Stimulated activated CD8-positive, alpha-beta memory T cell treated with anti-CD3 and anti-CD28 coated beads, Interleukin-4, amount 100 ng/mL, for 4 hours (primary cell): ENCODE data around the gene RGS2.

Experiments
- DNase-seq, 2 donors: peaks; one replicate each; pipeline ENCODE4 v3.0.0-alpha.2; 2020; ENCODE audit warnings: low read depth in 2 of 2, low spot score in 1 of 2

RGS2 gene

DNA sequence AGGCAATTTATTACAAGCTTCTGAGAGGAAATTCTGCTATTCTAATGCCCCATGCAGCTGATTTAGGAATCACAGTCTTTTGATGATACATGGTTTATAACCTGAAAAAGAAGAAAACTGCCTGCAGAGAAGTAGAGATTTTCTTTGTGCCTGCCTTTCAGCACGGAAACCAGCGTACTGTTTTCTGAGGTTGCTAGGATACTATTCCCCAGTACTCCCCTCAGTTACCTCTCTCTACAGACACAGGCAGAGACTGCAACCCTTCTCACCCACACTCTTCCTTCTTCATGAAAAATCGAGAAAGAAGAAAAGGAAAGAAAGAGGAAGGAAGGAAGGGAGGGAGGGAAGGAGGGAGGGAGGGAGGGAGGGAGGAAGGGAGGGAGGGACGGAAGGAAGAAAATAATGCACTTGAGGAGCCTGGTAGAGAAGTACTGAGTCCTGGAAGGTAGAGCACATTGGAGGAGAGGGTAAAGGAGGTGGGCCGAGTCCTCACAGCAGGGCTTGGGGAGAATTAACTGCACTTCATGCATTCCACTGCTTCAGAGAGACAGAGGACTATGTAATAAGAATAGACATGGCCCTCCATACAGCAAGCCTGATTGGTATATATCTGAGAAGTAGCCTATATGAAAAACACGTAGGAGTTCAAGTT is 21.9 kb downstream of the RGS2 start:
- DNase-seq: no peak

DNA sequence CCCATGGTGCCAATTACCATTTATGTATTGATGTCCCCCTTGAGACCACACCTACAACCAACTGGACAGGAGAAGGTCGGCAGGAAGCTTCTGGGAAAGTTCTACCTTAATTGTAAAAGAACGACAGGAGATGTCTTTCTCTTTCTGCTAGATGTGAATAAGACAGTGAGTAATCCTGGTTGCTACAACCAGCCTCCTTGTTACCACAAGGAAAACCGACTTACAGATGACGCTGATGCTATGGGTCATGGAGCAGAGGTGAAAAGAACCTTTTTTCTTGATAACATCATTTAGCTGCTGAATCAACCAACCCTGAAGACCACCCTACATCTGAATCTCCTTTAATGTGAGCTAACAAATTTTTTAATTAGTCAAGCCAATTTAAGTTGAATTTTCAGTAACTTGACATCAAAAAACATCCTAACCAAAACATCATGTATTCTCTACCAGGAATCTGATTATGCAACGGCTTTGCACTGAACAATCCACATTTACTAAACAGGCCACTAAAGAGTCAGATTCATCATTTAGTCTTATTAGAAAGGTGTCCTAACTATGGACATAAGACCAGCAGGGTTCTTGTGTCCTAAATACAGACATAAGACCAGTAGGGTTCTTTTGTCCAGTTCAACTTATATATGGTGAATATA is 23.0 kb downstream of the RGS2 start:
- DNase-seq: no peak

DNA sequence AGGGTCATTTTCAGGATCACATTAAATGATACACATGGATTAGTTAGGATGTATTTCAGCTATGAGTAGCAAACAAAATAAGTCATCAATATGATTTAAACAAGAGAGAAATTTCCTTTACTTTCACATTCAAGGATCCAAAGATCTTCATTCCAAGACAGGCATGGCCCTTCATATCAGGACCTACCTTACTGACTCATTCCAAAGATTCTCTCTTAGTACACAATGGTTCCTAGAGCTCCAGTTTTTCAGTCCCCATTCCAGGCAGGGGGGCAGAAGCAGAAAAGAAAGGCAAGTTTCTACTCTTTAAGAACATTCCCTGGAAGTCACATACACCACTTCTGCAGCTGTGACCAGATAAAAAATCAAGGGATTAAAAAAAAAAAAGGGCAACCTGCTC is 23.7 kb downstream of the RGS2 start:
- DNase-seq: no peak

DNA sequence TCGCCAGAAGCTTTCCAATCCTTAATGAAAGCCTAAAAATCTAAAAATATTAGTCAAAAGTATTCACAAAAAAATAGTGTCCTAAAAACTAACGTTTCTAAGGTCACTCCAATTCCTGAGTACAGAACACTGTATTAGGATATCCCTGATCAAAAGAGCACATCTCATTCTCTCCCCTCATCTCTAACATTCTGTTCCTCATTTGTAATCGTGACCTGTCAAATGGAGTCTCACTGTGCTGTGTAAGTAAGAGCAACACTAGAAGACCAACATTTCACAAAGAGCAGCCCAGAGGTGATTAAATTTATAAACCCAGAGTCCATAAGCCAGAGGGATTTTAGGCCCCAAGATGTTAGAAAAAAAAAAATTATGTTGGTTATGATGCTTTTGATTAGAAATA is 26.3 kb downstream of the RGS2 start:
- DNase-seq: no peak

DNA sequence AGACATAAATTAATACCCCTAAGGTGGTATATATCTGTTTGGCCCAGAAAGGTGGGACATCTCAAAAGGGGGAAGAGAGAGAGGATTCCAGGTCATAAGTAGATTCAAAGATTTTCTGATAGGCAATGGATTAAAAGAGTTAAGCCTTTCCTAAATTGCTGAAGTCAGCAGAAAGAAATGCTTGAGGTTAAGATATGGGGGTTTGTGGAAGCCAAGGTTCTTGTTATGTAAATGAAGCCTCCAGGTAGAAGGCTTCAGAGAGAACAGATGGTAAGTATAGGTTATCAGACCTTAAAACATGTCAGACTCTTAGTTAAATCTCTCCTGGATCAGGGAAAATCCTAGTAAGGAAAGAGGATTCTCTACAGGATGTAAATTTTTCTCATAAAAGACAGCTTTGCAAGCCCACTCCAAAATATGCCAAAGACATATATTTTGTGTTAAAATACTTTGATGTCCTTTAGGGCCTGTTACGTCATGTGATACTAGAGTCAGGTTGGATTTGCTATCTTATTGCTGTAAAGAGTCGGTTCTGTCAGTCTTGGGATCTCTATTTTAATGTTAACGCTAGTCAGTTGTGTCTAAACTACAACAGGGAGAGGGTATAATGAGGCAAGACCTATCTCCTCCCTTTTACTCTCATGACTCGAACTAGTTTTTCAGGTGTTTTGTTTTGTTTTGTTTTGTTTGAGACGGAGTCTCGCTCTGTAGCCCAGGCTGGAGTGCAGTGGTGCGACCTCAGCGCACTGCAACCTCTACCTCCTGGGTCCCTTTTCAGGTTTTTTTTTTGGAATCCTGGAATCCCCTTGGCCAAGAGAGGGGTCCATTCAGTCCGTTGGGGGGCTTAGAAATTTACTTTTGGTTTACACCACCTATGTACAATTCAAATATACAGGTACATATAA is 30.6 kb downstream of the RGS2 start:
- no peak for DNase-seq

DNA sequence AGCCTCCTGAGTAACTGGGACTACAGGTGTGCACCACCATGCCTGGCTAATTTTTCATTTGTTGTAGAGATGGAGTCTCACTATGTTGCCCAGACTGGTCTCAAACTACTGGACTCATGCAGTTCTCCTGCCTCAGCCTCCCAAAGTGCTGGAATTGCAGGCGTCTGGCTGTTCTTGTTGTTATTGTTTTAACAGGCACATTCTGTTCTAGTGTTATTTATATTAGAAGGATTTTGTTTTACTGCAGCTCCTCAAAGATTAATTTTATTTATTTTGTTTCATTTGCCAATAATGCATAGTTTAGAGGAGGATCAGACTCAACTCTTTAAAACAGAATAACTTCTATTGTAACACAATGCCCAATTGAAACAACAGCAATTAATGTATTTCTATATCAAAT is 35.5 kb downstream of the RGS2 start:
- no peak for DNase-seq

DNA sequence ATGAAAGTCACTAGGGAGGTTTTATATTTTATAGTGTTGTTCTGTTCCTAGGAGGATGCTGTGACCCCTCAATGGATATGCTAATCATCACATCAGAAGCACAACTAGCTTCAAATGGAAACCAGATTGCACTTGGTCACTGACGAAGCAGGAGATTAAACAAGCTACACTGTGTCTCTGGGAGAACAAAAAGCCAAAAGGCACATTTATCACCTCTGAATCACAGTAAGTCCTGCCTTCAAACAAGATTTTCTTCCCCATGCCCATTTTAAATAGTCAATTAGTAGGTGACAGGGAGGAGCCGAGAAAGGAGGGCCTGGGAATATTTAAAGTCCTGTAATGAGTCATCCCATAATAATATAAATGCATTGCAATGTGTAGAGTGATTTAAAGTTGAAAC is 38.1 kb downstream of the RGS2 start:
- DNase-seq: no peak

DNA sequence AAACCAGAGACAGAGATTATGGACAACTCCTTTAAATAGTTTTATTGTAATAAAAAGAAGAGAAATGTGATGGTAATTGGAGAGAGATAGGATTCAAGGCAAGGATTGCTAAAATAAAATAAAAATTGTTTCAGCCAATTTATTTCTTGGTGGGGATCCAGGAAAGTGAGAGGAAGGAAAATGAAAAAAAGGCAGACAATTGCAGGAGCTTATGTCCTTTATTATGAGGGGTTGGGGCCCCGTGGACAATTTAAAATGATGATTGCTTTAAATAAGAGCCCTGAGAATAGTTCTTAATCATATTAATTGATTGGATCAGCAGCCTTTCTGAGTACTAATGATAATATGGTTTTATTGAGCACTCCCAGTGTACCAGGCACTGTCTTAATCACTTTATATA is 40.2 kb downstream of the RGS2 start:
- no peak for DNase-seq

DNA sequence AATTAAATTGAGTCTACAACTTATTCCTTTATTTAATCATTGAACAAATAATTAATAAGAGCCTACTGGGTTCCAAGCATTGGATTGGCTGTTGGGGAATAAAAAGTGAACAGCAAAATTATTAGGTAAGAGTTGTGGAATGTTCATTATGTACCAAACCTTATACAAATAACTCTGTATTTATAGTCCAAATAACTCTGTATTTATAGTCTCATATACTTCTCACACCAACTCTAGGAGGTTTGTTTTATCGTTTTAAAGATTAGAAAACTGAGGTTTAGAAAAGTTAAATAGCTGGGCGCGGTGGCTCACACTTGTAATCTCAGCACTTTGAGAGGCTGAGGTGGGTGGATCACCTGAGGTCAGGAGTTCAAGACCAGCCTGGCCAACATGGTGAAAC is 40.6 kb downstream of the RGS2 start:
- no peak for DNase-seq

DNA sequence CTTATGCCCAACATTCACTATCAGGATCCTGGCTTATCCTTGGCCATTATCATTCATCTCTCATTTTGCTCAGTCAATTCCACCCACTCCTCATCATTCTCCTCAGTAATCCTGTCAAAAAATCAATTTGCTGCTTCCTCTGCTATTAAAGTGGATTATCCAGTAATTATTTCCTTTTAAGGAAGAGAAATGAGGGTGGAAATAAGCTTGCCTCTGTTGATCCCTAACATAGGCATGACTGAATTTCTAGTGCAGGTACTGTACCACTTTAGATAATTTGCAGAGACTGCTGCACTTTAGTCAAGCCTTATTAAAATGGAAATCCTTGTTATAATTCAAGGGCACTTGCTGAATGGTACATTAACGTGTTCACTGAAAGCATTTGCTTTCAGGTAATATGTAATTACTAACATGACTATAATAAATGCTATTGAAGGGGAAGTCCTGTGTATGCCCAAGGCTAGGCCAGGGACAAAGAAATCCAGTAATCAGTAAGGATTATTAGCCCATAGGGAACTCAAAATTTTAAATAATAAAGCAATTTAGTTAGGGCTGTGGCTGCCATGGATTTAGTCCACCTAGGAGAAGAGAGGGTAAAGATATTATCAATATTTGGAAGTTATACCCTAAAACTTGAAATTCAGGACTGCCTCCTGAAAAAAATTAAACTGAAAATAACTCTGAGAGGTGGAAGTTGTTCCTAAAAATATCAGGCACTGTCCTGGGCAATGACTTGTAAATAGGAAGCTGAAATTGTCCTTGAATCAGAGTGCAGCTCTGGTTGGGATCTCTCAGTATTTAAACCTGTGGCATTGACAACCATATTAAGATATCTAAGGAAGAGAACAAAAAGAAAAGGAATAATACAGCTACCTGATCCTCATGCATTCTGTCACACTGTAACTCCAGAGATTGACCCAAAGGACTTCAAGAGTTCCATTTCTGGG is 43.4 kb downstream of the RGS2 start:
- no peak for DNase-seq

DNA sequence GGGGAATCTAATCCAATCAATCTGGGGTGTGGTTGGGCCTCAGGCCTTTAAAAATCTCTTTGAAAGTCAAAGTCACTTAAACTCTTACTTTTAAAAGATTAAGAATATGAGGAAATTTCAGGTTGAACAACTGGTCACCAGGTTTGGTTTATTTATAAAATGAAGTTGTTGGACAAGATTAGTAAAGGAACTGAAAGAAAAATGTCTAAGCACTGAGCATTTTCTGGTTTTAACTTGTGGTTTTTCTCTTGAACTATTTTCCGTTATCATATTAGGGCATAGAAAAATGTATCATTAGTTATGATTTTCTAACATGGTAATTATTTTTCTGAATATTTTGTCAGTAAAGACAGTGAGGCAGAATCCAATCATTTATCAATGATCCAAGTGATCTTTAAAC is 49.6 kb downstream of the RGS2 start:
- DNase-seq: no peak

DNA sequence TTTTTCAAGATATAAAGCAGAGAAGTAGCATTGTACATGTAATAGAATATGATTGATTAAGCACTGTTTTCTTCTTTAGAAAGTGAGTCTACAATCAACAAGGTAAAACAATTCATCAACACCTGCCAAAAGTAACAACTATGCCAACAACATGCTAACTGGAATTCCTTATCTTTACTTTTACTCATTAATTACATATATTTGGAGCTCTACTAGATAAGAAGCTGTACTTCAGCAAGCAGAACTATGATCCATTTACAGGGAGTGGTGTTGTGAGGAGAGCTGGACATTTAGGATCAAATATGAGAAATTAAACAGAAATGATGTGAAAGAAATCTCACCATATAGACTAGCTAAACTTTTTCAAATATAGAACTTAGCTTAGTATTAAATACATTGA is 51.0 kb downstream of the RGS2 start:
- DNase-seq: no peak

DNA sequence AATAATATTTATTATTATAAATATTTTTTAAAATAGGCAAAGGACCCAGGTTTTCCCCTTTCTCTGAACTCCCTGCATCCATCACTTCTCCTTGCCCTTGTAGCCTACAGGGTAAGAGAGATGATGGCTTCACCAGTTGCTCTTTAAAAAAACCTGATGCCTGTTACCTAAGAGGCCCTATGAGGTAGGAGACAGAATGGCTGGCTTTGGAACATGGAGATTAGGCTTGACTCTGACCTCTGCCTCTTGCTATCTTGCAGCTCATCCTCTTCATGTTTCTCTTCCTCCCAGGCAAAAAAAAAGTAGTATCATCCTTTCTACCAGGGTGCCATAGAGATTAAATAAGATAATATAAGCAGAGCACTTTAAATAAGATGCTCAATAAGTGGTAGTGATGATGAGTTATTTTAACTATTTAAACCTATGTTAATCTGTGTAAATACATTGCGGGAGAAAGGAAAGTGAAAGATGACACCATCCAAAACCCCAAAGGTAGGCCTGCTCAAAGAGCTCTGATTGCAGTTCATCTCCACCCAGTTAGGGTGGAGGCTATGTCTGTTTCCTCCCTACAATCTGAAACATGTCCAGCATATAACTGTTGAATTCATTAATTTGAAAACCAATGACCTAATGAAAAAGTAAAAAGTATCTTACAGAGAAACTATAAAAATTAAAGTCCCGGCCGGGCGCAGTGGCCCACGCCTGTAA is 51.8 kb downstream of the RGS2 start:
- DNase-seq: no peak

DNA sequence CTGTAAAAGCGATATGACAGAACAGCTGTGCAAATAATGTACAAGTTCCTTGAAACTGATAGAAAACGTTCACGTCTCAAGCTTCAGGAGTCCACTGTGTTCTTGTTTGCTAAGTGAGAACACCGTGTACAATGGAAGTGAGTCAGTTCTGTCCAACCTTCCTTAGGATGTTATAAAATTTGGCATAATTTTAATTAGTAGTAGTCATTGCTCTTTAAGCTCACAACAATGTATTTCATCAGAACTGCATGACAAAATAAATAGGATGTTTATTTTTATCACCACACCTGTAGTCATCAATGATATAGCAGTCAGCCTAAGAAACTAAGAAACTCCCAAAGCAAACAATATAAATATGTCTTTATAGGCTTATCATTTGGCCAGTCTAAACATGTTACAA is 53.0 kb downstream of the RGS2 start:
- DNase-seq: no peak
